HCT116 (cell line): ENCODE data around the gene HPCAL1.

Experiments used
- ATF3 ChIP-seq: IDR thresholded peaks from 2 replicates; pipeline ENCODE4 v1.6.1; 2012
- CBX3 ChIP-seq: IDR thresholded peaks from 2 replicates; pipeline ENCODE4 v1.6.1; 2012; ENCODE audit warnings: low read depth
- CEBPB ChIP-seq: IDR thresholded peaks from 2 replicates; pipeline ENCODE4 v1.6.1; 2012; ENCODE audit warnings: low read depth
- CTCF ChIP-seq, 3 experiments: fragments of 200-600 bp in 1 of 3; sonication (generic) in 1 of 3; IDR thresholded peaks in 2 of 3; conservative IDR thresholded peaks in 1 of 3; 2 replicates each; pipeline ENCODE4 v1.5.1; 2012 to 2017; ENCODE audit warnings: low read depth in 2 of 3, low read length in 2 of 3, antibody characterized with exemption in 1 of 3, borderline replicate concordance in 1 of 3, control low read depth in 1 of 3, mild to moderate bottlenecking in 1 of 3, mixed read lengths in 1 of 3, mixed run types in 1 of 3, moderate library complexity in 1 of 3; ENCODE audit not compliant: insufficient read depth in 1 of 3
- EZH2 ChIP-seq: fragments of 200-600 bp; sonication (generic); IDR thresholded peaks from 2 replicates; pipeline ENCODE4 v1.6.1; 2017; ENCODE audit warnings: antibody characterized with exemption, mixed run types
- POLR2A ChIP-seq: IDR thresholded peaks from 2 replicates; pipeline ENCODE4 v1.7.0; 2011; ENCODE audit warnings: borderline replicate concordance; ENCODE audit not compliant: insufficient read depth, insufficient read length; ENCODE audit errors: extremely low read depth
- RAD21 ChIP-seq: IDR thresholded peaks from 2 replicates; pipeline ENCODE4 v1.6.1; 2012; ENCODE audit warnings: low read depth, mild to moderate bottlenecking
- REST ChIP-seq: IDR thresholded peaks from 2 replicates; pipeline ENCODE4 v1.6.1; 2012; ENCODE audit warnings: low read depth
- SIN3A ChIP-seq: IDR thresholded peaks from 2 replicates; pipeline ENCODE4 v1.6.1; 2012; ENCODE audit warnings: low read depth
- SRF ChIP-seq: IDR thresholded peaks from 2 replicates; pipeline ENCODE4 v1.6.1; 2012; ENCODE audit warnings: low read depth
- YY1 ChIP-seq: IDR thresholded peaks from 2 replicates; pipeline ENCODE4 v1.6.1; 2011; ENCODE audit warnings: low read length, low read depth, moderate library complexity, mild to moderate bottlenecking; ENCODE audit not compliant: insufficient replicate concordance; ENCODE audit errors: extremely low read depth
- ZBTB33 ChIP-seq: IDR thresholded peaks from 2 replicates; pipeline ENCODE4 v1.6.1; 2011; ENCODE audit warnings: mild to moderate bottlenecking, low read length, moderate library complexity; ENCODE audit not compliant: insufficient replicate concordance; ENCODE audit errors: extremely low read depth
- ZNF274 ChIP-seq: fragments of 200-500 bp; sonication (Bioruptor generic); IDR thresholded peaks from 2 replicates; pipeline ENCODE4 v1.6.1; 2014; ENCODE audit warnings: mild to moderate bottlenecking, low read depth, low read length, inconsistent platforms

GRCh38 chr2:10360850-10361588 is 58.3 kb downstream of the HPCAL1 start:
- TF ChIP-seq CTCF (IDR thresholded peaks at IDR 0.05 in 2 of 3, conservative IDR thresholded peaks at IDR 0.05 in 1 of 3; ENCODE audit: borderline replicate concordance in 1 of 3, insufficient read depth in 1 of 3, low read depth in 2 of 3, low read length in 2 of 3) (no peak), SIN3A (no peak), POLR2A (no peak), ZNF274 (no peak), CEBPB (no peak), EZH2 (no peak), REST (no peak), ZBTB33 (no peak), ATF3 (no peak), RAD21 (no peak), YY1 (no peak), SRF (no peak), CBX3 (no peak)
